ENCODE measurements around the gene ANXA2R. TPM values are rescaled to one million over a fixed set of nuclear protein-coding genes. Genes with fewer than 3 reads are reported as not detected.

Gene ANXA2R
- total RNA-seq, 1 experiment from 2014 or later, result 0.72 TPM

DNA sequence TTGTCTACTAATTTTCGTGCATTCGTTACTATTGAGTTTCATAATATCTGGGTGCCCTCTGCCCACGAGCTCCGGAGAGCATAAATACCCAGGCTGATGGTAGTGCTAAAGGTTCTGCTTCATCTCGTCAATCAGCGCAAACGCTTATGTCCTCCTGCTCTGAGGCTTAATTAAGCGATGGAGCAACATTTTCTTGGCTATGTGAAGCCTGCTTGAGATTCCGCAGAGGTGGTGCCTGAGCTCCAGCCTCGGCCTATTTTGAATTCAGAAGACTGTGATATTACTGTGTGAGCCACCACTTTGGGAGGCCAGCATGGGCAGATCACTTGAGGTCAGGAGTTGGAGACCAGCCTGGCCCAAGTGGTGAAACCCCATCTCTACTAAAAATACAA is 44.8 kb downstream of the ANXA2R start (continued):
- TF ChIP-seq ZNF263 (CRISPR knock-in tag; IDR thresholded peaks at IDR 0.05; ENCODE audit: low read depth), result no peak
- TF ChIP-seq, protein P1, sequence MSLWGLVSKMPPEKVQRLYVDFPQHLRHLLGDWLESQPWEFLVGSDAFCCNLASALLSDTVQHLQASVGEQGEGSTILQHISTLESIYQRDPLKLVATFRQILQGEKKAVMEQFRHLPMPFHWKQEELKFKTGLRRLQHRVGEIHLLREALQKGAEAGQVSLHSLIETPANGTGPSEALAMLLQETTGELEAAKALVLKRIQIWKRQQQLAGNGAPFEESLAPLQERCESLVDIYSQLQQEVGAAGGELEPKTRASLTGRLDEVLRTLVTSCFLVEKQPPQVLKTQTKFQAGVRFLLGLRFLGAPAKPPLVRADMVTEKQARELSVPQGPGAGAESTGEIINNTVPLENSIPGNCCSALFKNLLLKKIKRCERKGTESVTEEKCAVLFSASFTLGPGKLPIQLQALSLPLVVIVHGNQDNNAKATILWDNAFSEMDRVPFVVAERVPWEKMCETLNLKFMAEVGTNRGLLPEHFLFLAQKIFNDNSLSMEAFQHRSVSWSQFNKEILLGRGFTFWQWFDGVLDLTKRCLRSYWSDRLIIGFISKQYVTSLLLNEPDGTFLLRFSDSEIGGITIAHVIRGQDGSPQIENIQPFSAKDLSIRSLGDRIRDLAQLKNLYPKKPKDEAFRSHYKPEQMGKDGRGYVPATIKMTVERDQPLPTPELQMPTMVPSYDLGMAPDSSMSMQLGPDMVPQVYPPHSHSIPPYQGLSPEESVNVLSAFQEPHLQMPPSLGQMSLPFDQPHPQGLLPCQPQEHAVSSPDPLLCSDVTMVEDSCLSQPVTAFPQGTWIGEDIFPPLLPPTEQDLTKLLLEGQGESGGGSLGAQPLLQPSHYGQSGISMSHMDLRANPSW (CRISPR knock-in tag; conservative IDR thresholded peaks at IDR 0.05; ENCODE audit: low read depth), result no peak

DNA sequence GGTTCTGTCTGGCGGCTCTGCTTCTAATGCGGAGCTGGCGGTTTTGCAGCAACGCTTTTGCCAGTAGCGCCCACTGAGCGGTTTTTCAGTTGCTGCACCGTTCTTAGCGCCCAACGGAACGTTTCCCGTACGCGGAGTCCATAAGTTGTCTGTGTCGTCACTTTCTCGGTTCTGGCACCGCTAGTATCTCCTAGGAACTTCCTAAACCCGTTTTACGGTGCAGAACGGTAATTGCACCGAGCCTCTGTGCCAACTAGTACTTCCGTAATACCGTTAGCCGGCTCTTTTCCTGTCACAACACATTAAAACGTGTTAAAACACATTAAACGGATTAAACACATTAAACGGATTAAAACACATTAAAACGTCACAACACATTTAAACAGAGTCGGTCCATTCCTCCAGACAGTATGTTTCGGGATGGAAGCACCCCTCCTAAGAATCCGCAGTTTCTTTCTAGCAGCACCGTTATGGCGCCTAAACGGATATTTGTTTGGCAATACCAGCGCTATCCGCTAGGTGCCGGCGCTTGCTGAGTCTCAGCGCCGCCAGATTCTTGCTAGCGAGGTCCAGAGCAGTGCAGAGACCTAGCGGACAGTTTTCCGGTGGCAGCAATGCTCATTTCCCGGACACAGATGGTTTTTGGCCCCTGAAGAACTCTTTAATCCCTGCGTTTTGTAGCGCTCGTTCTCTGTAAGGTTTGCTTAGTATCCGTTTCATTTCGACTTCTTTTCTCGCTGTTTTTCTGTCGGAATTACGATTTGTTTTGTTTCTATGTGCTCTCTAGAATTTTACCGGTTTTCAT is 45.4 kb downstream of the ANXA2R start:
- Mint-ChIP-seq H3K27me3 (ENCODE audit: low read depth) (peaks cover 100% of the 10 kb centered on the region), H3K9me3 (peaks cover 3% of the 10 kb centered on the region; the same call in 1 of the 2 replicates), H3K27ac (no peak overlapping the region), H3K36me3 (peaks cover 3% of the 10 kb centered on the region; the same call in 1 of the 2 replicates), H3K4me3 (peak overlapping the region; percentile 56), H3K4me1 (peaks cover 37% of the 10 kb centered on the region)
- CTCF ChIA-PET, result interaction anchor here (1.0 to 1.6 kb wide), 7 partner anchors 13 to 86 kb away, joined by 3 to 10 read pairs (median 4); no protein-coding TSS in a partner anchor
- ATAC-seq (peak; percentile 79), DNase-seq (ENCODE audit: low spot score) (peak; percentile 90)
- POLR2A ChIA-PET, result no interaction called here
- TF ChIP-seq FOXJ3 (CRISPR knock-in tag; IDR thresholded peaks at IDR 0.05; ENCODE audit: borderline replicate concordance), result no peak
- TF ChIP-seq SOX15 (CRISPR knock-in tag; IDR thresholded peaks at IDR 0.05), result no peak
- TF ChIP-seq RORB (CRISPR knock-in tag; IDR thresholded peaks at IDR 0.05), result no peak
- no peak for TF ChIP-seq ELF4 (CRISPR knock-in tag; IDR thresholded peaks at IDR 0.05; ENCODE audit: low read depth)
- TF ChIP-seq MYBL2 (CRISPR knock-in tag; IDR thresholded peaks at IDR 0.05), result no peak
- TF ChIP-seq GTF2I (CRISPR knock-in tag; conservative IDR thresholded peaks at IDR 0.05), result no peak
- no peak for TF ChIP-seq CREB1 (CRISPR knock-in tag; IDR thresholded peaks at IDR 0.05)
- TF ChIP-seq CDX4 (CRISPR knock-in tag; IDR thresholded peaks at IDR 0.05; ENCODE audit: borderline replicate concordance), result no peak
- TF ChIP-seq NR2C2 (CRISPR knock-in tag; IDR thresholded peaks at IDR 0.05), result no peak
- TF ChIP-seq ZNF423 (CRISPR knock-in tag; IDR thresholded peaks at IDR 0.05), result no peak
- TF ChIP-seq, protein P1 (CRISPR knock-in tag; conservative IDR thresholded peaks at IDR 0.05; ENCODE audit: low read depth), result no peak
- no peak for TF ChIP-seq EMX1 (CRISPR knock-in tag; IDR thresholded peaks at IDR 0.05)
- no peak for TF ChIP-seq ZNF671 (CRISPR knock-in tag; IDR thresholded peaks at IDR 0.05)
- TF ChIP-seq, protein P2, sequence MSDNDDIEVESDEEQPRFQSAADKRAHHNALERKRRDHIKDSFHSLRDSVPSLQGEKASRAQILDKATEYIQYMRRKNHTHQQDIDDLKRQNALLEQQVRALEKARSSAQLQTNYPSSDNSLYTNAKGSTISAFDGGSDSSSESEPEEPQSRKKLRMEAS (CRISPR knock-in tag; IDR thresholded peaks at IDR 0.05), result no peak
- TF ChIP-seq, protein P3, sequence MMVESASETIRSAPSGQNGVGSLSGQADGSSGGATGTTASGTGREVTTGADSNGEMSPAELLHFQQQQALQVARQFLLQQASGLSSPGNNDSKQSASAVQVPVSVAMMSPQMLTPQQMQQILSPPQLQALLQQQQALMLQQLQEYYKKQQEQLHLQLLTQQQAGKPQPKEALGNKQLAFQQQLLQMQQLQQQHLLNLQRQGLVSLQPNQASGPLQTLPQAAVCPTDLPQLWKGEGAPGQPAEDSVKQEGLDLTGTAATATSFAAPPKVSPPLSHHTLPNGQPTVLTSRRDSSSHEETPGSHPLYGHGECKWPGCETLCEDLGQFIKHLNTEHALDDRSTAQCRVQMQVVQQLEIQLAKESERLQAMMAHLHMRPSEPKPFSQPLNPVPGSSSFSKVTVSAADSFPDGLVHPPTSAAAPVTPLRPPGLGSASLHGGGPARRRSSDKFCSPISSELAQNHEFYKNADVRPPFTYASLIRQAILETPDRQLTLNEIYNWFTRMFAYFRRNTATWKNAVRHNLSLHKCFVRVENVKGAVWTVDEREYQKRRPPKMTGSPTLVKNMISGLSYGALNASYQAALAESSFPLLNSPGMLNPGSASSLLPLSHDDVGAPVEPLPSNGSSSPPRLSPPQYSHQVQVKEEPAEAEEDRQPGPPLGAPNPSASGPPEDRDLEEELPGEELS (CRISPR knock-in tag; IDR thresholded peaks at IDR 0.05), result no peak
- TF ChIP-seq ZNF317 (CRISPR knock-in tag; IDR thresholded peaks at IDR 0.05; ENCODE audit: borderline replicate concordance, low read depth), result no peak
- TF ChIP-seq, protein P4, sequence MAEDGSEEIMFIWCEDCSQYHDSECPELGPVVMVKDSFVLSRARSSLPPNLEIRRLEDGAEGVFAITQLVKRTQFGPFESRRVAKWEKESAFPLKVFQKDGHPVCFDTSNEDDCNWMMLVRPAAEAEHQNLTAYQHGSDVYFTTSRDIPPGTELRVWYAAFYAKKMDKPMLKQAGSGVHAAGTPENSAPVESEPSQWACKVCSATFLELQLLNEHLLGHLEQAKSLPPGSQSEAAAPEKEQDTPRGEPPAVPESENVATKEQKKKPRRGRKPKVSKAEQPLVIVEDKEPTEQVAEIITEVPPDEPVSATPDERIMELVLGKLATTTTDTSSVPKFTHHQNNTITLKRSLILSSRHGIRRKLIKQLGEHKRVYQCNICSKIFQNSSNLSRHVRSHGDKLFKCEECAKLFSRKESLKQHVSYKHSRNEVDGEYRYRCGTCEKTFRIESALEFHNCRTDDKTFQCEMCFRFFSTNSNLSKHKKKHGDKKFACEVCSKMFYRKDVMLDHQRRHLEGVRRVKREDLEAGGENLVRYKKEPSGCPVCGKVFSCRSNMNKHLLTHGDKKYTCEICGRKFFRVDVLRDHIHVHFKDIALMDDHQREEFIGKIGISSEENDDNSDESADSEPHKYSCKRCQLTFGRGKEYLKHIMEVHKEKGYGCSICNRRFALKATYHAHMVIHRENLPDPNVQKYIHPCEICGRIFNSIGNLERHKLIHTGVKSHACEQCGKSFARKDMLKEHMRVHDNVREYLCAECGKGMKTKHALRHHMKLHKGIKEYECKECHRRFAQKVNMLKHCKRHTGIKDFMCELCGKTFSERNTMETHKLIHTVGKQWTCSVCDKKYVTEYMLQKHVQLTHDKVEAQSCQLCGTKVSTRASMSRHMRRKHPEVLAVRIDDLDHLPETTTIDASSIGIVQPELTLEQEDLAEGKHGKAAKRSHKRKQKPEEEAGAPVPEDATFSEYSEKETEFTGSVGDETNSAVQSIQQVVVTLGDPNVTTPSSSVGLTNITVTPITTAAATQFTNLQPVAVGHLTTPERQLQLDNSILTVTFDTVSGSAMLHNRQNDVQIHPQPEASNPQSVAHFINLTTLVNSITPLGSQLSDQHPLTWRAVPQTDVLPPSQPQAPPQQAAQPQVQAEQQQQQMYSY (CRISPR knock-in tag; IDR thresholded peaks at IDR 0.05), result peak; percentile 59; the same call in 1 of the 2 replicates
- TF ChIP-seq, protein P5, sequence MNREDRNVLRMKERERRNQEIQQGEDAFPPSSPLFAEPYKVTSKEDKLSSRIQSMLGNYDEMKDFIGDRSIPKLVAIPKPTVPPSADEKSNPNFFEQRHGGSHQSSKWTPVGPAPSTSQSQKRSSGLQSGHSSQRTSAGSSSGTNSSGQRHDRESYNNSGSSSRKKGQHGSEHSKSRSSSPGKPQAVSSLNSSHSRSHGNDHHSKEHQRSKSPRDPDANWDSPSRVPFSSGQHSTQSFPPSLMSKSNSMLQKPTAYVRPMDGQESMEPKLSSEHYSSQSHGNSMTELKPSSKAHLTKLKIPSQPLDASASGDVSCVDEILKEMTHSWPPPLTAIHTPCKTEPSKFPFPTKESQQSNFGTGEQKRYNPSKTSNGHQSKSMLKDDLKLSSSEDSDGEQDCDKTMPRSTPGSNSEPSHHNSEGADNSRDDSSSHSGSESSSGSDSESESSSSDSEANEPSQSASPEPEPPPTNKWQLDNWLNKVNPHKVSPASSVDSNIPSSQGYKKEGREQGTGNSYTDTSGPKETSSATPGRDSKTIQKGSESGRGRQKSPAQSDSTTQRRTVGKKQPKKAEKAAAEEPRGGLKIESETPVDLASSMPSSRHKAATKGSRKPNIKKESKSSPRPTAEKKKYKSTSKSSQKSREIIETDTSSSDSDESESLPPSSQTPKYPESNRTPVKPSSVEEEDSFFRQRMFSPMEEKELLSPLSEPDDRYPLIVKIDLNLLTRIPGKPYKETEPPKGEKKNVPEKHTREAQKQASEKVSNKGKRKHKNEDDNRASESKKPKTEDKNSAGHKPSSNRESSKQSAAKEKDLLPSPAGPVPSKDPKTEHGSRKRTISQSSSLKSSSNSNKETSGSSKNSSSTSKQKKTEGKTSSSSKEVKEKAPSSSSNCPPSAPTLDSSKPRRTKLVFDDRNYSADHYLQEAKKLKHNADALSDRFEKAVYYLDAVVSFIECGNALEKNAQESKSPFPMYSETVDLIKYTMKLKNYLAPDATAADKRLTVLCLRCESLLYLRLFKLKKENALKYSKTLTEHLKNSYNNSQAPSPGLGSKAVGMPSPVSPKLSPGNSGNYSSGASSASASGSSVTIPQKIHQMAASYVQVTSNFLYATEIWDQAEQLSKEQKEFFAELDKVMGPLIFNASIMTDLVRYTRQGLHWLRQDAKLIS (CRISPR knock-in tag; IDR thresholded peaks at IDR 0.05; ENCODE audit: borderline replicate concordance), result no peak
